ENCODE measurements around the gene LRMDA. TPM values are rescaled to one million over a fixed set of nuclear protein-coding genes. Genes with fewer than 3 reads are reported as not detected.

Gene LRMDA
- total and polyA plus RNA-seq, 2 of the 8 experiments (the other 6 are each of a cell fraction or from before 2014, with no cell fraction given) = 0.86 to 2.8 TPM

GRCh38 chr10:76552091-76552873, 1120.9 kb downstream of the LRMDA start:
- H2BK120ac ChIP-seq (replicated peaks; ENCODE audit: low read depth, low read length) = no peak overlapping the region
- DNase-seq (ENCODE audit: low read depth in 1 of 2, low spot score in 2 of 2) (no peak), FAIRE-seq (no peak)
- POLR2A ChIA-PET (ENCODE audit: partially characterized antibody) = no interaction called here
- H3K23me2 ChIP-seq (ENCODE audit: low read depth, low read length) = no peaks in the 10 kb centered on the region
- H3K27ac ChIP-seq (ENCODE audit: low read depth, low read length) = no peak overlapping the region
- no peaks in the 10 kb centered on the region for H4K20me1 ChIP-seq (replicated peaks in 1 of 2; ENCODE audit: control insufficient read depth in 1 of 2, insufficient read depth in 2 of 2, low read length in 2 of 2)
- H3K23ac ChIP-seq (ENCODE audit: insufficient read length) = no peak overlapping the region
- no peak overlapping the region for H3K4me3 ChIP-seq (ENCODE audit: extremely low read depth in 1 of 4, insufficient read depth in 2 of 4, low read depth in 3 of 4, low read length in 4 of 4)
- no peak overlapping the region for H3K9ac ChIP-seq (replicated peaks in 1 of 4; ENCODE audit: extremely low read depth in 1 of 4, low read depth in 3 of 4, low read length in 3 of 4)
- no peak overlapping the region for H2AK5ac ChIP-seq (ENCODE audit: low read depth, low read length)
- H3K79me2 ChIP-seq (ENCODE audit: control insufficient read depth in 1 of 2, insufficient read depth in 2 of 2, low read length in 2 of 2) = no peaks in the 10 kb centered on the region
- no peak overlapping the region for H3K18ac ChIP-seq (ENCODE audit: extremely low read depth, low read length)
- no peak overlapping the region for H4K8ac ChIP-seq (ENCODE audit: extremely low read depth, insufficient read depth, low read length)
- no peak overlapping the region for H2BK20ac ChIP-seq (ENCODE audit: low read length)
- no peak overlapping the region for H2AFZ ChIP-seq (ENCODE audit: low read length)
- no peak overlapping the region for H2BK12ac ChIP-seq (ENCODE audit: low read depth, low read length)
- no peak overlapping the region for H2BK5ac ChIP-seq (ENCODE audit: low read depth, low read length)
- H3K4ac ChIP-seq (replicated peaks; ENCODE audit: insufficient read length, low read depth, low read length) = no peak overlapping the region
- H4K5ac ChIP-seq (ENCODE audit: insufficient read length, low read depth, low read length) = no peak overlapping the region
- H4K91ac ChIP-seq (replicated peaks; ENCODE audit: insufficient read length, low read length) = no peak overlapping the region
- H3K4me2 ChIP-seq (ENCODE audit: insufficient read depth in 1 of 2, low read depth in 2 of 2, low read length in 2 of 2) = no peak overlapping the region
- no peaks in the 10 kb centered on the region for H3K79me1 ChIP-seq (ENCODE audit: low read depth, low read length)
- no peak overlapping the region for H2BK15ac ChIP-seq (ENCODE audit: low read length)
- H3K14ac ChIP-seq (ENCODE audit: insufficient read length) = no peak overlapping the region
- H3K56ac ChIP-seq (replicated peaks; ENCODE audit: insufficient read length, low read depth, low read length) = no peak overlapping the region
- 79% methylated on average over 1 of the region's 1 CpG; no CpG with 5 or more reads in 1 of the 2 experiments for WGBS, 2 experiments (ENCODE audit: extremely low coverage in 1 of 2, insufficient coverage in 1 of 2, insufficient read length in 1 of 2, insufficient replicate concordance in 2 of 2, low coverage in 1 of 2, low lambda C conversion rate in 2 of 2, missing lambda C conversion rate in 1 of 2)
- peaks cover 0 to 2% (median under 1%) of the 10 kb centered on the region in 4 experiments; a peak in 1 of 7 replicates for H3K4me1 ChIP-seq (replicated peaks in 1 of 4; ENCODE audit: control insufficient read depth in 3 of 4, insufficient read depth in 4 of 4, low read length in 3 of 4)
- no peaks in the 10 kb centered on the region for H3K36me3 ChIP-seq (ENCODE audit: control insufficient read depth in 2 of 4, insufficient read depth in 4 of 4, low read length in 3 of 4)
- H3K27me3 ChIP-seq (replicated peaks in 1 of 4; ENCODE audit: control insufficient read depth in 3 of 4, extremely low read depth in 1 of 4, insufficient read depth in 3 of 4, low read length in 3 of 4) = no peaks in the 10 kb centered on the region; a peak in 1 of 7 replicates
- no peaks in the 10 kb centered on the region for H3K9me3 ChIP-seq (ENCODE audit: insufficient read depth in 2 of 2, low read depth in 1 of 2, low read length in 1 of 2)
- CTCF ChIA-PET (ENCODE audit: partially characterized antibody) = interaction anchor here (1.3 kb wide), 1 partner anchor 559 kb away, joined by 3 read pairs; no protein-coding TSS in a partner anchor
- TF ChIP-seq USF2 (IDR thresholded peaks at IDR 0.05; ENCODE audit: low read length) (no peak), ZNF274 (IDR thresholded peaks at IDR 0.05; ENCODE audit: borderline replicate concordance, extremely low read depth, low read length) (no peak), JUN (IDR thresholded peaks at IDR 0.05; ENCODE audit: low read depth, low read length) (no peak), CREB1 (IDR thresholded peaks at IDR 0.05) (no peak), TAF1 (IDR thresholded peaks at IDR 0.05; ENCODE audit: low read depth, low read length) (no peak), EGR1 (IDR thresholded peaks at IDR 0.05; ENCODE audit: borderline replicate concordance, low read depth, low read length) (no peak), BRCA1 (IDR thresholded peaks at IDR 0.05; ENCODE audit: low read depth, low read length) (no peak), CTCF (IDR thresholded peaks at IDR 0.05; ENCODE audit: control extremely low read depth in 1 of 3, insufficient read depth in 1 of 3, low read depth in 1 of 3, low read length in 3 of 3) (no peak), FOSL1 (IDR thresholded peaks at IDR 0.05; ENCODE audit: insufficient read depth, low read depth, low read length) (no peak), NRF1 (IDR thresholded peaks at IDR 0.05; ENCODE audit: low read depth, low read length) (no peak)
